Left kidney (tissue), 1 donor: ENCODE results near the gene MC2R. TPM values are rescaled to one million over a fixed set of nuclear protein-coding genes. Genes with fewer than 3 reads are reported as not detected.

Source experiments
- polyA plus RNA-seq: library from polyadenylated mRNA; unstranded; fragments of 120-200 nt; gene quantifications from one replicate; pipeline ENCODE4 v1.2.1, GENCODE V29; 2013; ENCODE audit not compliant: insufficient read length

Gene MC2R
- polyA plus RNA-seq, 1 donor, result not detected

Other genes with a start within 250 kb of the MC2R start
- 21.7 TPM for gene FAM210A, start 189.0 kb downstream of the MC2R start, polyA plus RNA-seq
- 66.0 TPM for gene RNMT, start 188.9 kb downstream of the MC2R start, polyA plus RNA-seq
- 0.22 TPM for gene MC5R, start 91.4 kb downstream of the MC2R start, polyA plus RNA-seq
- gene ZNF519, start 216.9 kb upstream of the MC2R start, polyA plus RNA-seq, result 22.9 TPM